Measurements from ENCODE around the gene CLCN6.

Gene CLCN6

DNA sequence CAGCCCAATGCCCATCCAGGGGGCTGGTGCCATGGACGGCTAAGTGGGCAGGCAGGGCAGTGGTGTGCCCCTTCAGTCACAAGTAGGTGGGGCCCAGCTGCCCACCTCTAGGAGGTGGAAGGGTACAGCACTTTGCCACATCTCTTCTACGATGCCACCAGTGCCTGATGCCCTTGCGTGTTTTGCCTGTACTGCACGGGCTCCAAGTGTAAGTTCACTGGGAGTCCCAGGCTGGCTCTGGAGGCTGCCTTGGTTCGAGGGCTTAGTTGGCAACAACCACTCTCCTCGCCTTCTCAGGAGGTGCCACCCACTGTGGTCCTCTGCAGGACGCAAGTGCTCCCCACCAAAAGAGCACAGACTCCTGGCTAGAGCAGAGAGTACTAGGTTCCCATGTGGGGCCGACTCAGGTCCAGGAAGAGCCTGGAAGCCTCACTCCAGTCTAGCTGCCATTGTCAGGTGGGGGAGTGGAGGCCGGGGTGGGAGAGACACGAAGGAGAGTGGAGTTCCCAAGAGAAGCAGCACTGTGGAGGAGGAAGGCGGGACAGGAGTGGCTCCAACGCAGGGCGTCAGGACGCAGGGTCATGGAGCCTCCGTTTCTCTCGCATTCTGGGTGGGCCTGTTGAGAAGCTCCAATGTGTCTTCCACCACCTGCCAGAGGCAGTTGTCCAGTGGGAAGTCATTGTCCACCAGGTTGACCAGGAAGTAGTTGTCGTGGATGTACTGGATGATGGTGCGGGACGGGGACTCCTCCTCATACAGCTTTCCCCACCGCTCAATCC is 15.7 kb upstream of the CLCN6 start:
- no peak for FAIRE-seq
- TF ChIP-seq, protein P1, sequence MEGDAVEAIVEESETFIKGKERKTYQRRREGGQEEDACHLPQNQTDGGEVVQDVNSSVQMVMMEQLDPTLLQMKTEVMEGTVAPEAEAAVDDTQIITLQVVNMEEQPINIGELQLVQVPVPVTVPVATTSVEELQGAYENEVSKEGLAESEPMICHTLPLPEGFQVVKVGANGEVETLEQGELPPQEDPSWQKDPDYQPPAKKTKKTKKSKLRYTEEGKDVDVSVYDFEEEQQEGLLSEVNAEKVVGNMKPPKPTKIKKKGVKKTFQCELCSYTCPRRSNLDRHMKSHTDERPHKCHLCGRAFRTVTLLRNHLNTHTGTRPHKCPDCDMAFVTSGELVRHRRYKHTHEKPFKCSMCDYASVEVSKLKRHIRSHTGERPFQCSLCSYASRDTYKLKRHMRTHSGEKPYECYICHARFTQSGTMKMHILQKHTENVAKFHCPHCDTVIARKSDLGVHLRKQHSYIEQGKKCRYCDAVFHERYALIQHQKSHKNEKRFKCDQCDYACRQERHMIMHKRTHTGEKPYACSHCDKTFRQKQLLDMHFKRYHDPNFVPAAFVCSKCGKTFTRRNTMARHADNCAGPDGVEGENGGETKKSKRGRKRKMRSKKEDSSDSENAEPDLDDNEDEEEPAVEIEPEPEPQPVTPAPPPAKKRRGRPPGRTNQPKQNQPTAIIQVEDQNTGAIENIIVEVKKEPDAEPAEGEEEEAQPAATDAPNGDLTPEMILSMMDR (IDR thresholded peaks at IDR 0.05; ENCODE audit: insufficient read depth, missing control alignments) = no peak
- DNase-seq (ENCODE audit: insufficient read length, low spot score) = no peak

DNA sequence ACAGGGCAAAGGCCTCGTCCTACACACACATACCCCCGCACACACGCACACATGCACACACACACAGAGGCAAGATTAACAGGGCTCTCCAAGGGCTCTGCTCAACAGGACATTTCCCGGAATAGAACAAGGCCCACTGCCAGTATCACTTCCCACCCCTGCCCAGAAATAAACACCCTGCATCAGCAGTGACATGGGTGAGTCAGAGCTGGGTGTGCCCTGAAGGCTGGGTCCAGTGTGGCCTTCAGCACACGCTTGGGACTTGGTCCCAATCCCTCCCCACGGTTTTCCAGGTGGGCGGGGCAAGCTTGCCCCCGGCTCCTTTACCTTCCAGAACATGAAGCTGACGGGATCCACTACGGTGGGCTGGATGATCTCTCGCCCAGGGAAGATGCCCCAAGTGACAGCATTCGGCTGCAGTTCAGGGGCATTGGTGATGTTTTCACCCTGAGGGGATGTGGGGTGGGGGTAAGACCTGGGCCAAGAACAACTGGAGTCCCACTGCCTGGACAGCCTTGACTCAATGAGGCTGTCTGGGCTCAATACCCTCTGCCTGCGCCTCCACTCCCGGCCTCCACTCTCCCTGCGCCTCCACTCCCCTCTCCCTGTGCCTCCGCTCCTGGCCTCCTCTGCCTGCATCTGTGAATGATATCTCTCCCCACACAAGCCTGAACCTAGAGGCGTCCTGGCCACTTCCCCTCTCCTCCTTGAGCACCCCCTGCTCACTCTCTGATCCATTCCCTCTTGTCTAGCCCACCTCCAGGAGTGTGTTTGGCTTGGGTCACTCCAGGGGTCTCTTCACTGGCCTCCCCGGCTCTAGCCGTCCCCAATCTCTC is 14.9 kb upstream of the CLCN6 start:
- DNase-seq (ENCODE audit: insufficient read length, low spot score) (no peak), FAIRE-seq (no peak)
- TF ChIP-seq, protein P1 (IDR thresholded peaks at IDR 0.05; ENCODE audit: insufficient read depth, missing control alignments) = no peak

DNA sequence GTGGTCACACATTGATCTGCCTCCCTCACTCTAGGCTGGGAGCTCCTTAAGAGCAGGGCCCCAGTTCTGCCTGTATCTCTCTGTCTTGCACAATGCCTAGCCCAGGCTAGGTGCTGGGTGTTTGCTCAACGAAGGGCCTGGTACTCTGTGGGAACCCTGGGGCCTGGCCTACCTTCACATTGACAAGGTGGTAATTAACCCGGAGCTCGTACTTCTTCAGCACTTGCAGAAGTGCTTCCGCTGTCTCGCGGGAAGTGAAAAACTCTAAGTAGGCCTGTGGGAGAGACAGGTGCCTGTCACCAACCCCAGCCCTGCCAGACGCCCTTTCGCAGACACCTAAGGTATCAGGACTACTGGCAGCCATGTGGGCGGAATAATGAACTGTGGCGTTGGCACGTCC is 13.9 kb upstream of the CLCN6 start:
- DNase-seq (ENCODE audit: insufficient read length, low spot score) (no peak), FAIRE-seq (no peak)
- TF ChIP-seq, protein P1 (IDR thresholded peaks at IDR 0.05; ENCODE audit: insufficient read depth, missing control alignments) = no peak

DNA sequence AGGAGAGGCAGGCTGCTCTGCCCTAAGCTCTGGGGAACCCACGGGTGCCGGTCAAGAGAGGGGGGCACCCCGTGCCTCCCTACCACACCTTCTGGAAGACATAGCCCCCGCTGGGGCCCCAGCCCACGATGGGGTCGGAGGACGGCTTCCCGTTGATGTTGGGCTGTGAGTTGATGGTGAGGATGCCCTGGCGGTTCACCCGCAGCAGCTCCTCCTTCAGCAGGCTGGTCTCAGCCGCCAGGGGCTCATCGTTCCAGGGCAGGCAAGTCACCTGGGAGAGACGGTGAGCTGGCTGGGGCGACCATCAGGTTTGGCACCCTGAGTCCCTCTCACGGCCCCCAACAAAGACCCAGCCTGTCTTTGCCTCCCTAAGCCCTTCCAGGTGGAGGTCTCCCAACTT is 12.2 kb upstream of the CLCN6 start:
- FAIRE-seq (no peak), DNase-seq (ENCODE audit: insufficient read length, low spot score) (no peak)
- TF ChIP-seq, protein P1 (IDR thresholded peaks at IDR 0.05; ENCODE audit: insufficient read depth, missing control alignments) = no peak

DNA sequence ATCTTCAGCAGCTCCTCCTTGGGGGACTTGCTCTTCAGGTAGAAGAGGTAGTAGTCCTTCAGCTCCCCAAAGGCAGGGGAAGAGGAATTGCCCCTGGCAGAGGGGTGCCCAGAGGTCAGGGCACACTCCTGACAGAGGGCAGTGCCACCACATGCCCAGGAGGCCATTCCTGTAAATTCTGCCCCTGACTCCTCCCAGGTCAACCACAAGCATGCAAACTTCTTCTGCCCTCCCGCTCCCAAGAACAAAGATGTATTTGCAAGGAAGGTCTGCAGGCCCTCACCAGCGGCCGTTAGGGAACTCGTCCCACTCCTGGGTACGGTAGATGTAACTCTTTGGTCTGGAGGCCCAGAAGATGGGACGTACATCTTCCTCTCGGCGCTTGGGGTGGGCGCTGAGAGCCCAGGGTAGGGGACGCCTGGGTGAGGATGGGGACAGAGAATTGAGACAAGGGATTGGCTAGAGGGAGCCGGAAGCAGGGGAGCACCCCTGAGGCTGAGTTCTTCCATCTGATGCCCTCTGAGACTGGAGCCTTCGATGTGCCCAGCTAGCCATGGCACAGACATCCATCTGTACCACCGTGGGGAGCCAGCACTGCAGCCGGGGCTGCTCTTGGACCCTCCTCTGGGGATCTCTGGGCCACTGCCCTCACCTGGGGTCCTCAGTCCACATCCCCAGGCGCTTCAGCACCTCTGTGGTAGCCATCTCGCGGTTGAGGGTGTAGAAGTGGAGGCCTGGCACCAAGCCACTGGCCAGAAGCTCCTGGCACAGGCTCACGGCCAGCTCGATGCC is 11.3 kb upstream of the CLCN6 start:
- no peak for DNase-seq (ENCODE audit: insufficient read length, low spot score)
- FAIRE-seq = no peak
- TF ChIP-seq, protein P1 (IDR thresholded peaks at IDR 0.05; ENCODE audit: insufficient read depth, missing control alignments) = no peak

DNA sequence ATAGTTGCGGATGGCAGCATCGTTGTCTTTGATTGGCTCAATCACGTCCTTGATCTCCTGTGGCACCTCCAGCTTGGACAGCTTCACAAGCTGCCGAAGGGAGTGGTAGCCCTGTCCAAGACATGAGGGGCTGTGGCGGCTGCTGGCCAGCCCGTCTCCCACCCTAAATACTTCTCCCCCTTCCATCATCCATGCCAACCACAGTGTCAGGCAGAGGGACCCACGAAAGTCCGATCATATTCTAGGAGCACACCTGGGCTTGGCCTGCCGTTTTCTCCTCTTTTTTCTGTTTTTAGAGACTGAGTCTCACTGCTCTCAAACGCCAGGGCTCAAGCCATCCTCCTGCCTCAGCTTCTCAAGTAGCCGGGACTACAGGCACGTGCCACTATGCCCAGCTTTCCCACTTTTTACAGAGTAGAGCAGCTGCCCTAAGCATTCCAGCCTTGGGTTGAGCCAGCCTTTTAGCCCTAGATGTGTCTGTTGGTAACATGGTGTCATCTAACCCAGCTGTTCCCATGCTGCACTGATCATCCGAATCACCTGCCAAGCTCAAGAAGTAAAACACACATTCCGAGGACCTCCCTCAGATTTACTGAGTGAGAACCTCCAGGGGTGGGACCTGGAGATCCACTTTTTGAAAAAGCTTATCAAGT is 10.6 kb upstream of the CLCN6 start:
- TF ChIP-seq, protein P1 (IDR thresholded peaks at IDR 0.05; ENCODE audit: insufficient read depth, missing control alignments) = no peak
- FAIRE-seq = no peak
- no peak for DNase-seq (ENCODE audit: insufficient read length, low spot score)
